ENCODE measurements around the gene KISS1R.
"Not testable (repeated sequence)": the region's sequence is repeated elsewhere in the genome, so short reads cannot be mapped to it uniquely, and the experiment has no call there.

Gene KISS1R

DNA sequence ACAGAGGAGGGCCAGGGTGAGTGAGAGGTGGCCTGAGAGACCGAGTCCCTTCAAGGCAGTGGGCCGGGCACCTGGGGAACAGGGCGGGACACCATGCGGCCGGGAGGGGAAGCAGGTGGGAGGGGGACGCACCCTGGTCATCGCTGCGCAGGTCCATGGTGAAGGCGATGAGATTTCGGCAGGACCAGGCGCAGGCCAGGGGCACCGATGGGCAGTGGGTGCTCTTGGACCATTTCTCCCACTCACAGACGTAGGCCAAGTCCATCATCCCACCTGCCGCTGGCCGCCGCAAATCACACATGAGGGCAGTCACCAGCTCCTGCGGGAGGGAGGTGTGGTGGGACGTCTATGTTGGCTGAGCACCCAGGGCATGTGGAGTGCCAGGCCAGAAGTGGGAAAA lies 26.3 kb upstream of the KISS1R start:
- Histone ChIP-seq H3K9ac (ENCODE audit: low read length) (no peak overlapping the region), H3K36me3 (replicated peaks; ENCODE audit: insufficient read depth, low read length) (no peaks in the 10 kb centered on the region), H3F3A (ENCODE audit: insufficient read depth, low read length) (no peaks in the 10 kb centered on the region), H2AFZ (ENCODE audit: low read length) (no peak overlapping the region), H3K27me3 (replicated peaks; ENCODE audit: insufficient read depth, low read length) (no peaks in the 10 kb centered on the region), H3K4me3 (ENCODE audit: low read length) (no peak overlapping the region), H3K4me1 (ENCODE audit: low read length) (no peaks in the 10 kb centered on the region), H3K9me2 (replicated peaks; ENCODE audit: insufficient read depth, low read length) (no peaks in the 10 kb centered on the region), H3K9me3 (replicated peaks; ENCODE audit: insufficient read depth, low read length) (no peaks in the 10 kb centered on the region), H3K4me2 (ENCODE audit: low read depth, low read length) (no peak overlapping the region), H3K79me2 (ENCODE audit: low read length) (peaks cover 31% of the 10 kb centered on the region), H4K20me1 (ENCODE audit: insufficient read depth, low read length) (no peaks in the 10 kb centered on the region; the same call in 1 of the 2 replicates), H3K27ac (ENCODE audit: low read length) (no peak overlapping the region)
- no peak for DNase-seq
- no peak for TF ChIP-seq EZH2phosphoT487 (IDR thresholded peaks at IDR 0.05; ENCODE audit: low read length)
- TF ChIP-seq, protein P1, sequence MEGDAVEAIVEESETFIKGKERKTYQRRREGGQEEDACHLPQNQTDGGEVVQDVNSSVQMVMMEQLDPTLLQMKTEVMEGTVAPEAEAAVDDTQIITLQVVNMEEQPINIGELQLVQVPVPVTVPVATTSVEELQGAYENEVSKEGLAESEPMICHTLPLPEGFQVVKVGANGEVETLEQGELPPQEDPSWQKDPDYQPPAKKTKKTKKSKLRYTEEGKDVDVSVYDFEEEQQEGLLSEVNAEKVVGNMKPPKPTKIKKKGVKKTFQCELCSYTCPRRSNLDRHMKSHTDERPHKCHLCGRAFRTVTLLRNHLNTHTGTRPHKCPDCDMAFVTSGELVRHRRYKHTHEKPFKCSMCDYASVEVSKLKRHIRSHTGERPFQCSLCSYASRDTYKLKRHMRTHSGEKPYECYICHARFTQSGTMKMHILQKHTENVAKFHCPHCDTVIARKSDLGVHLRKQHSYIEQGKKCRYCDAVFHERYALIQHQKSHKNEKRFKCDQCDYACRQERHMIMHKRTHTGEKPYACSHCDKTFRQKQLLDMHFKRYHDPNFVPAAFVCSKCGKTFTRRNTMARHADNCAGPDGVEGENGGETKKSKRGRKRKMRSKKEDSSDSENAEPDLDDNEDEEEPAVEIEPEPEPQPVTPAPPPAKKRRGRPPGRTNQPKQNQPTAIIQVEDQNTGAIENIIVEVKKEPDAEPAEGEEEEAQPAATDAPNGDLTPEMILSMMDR (IDR thresholded peaks at IDR 0.05; ENCODE audit: low read length): no peak
- TF ChIP-seq EZH2 (optimal IDR thresholded peaks at IDR 0.05; ENCODE audit: low read depth, low read length): no peak

DNA sequence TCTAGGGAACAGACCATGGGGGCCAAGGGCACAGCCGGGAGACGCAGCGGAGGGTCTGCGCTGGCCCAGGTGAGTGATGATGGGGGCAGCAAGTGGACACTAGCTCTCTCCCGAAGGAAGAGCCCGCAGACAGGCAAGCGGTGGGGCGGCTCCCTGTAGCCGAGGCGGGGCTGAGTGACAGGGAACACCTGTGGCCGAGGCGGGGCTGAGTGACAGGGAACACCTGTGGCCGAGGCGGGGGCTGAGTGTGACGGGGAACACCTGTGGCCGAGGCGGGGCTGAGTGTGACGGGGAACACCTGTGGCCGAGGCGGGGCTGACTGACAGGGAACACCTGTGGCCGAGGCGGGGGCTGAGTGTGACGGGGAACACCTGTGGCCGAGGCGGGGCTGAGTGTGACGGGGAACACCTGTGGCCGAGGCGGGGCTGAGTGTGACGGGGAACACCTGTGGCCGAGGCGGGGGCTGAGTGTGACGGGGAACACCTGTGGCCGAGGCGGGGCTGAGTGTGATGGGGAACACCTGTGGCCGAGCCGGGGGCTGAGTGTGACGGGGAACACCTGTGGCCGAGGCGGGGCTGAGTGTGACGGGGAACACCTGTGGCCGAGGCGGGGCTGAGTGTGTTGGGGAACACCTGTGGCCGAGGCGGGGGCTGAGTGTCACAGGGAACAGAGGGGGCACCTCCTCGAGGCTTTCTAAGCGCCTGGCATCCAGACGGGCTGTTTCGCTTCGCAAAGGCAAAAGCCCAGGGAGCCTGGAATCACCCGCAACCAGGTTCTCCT lies 25.5 kb upstream of the KISS1R start:
- H3K4me1 ChIP-seq (ENCODE audit: low read length); DNase-seq; H4K20me1 ChIP-seq (ENCODE audit: insufficient read depth, low read length); H3K27me3 ChIP-seq (replicated peaks; ENCODE audit: insufficient read depth, low read length); H3F3A ChIP-seq (ENCODE audit: insufficient read depth, low read length); H3K9me3 ChIP-seq (replicated peaks; ENCODE audit: insufficient read depth, low read length); H3K36me3 ChIP-seq (replicated peaks; ENCODE audit: insufficient read depth, low read length); H3K27ac ChIP-seq (ENCODE audit: low read length); H3K9me2 ChIP-seq (replicated peaks; ENCODE audit: insufficient read depth, low read length); H2AFZ ChIP-seq (ENCODE audit: low read length): not testable (repeated sequence)
- peak overlapping the region; percentile 74; the same call in 1 of the 2 replicates for H3K4me2 ChIP-seq (ENCODE audit: low read depth, low read length)
- peak overlapping the region; percentile 93; the same call in 1 of the 2 replicates for H3K9ac ChIP-seq (ENCODE audit: low read length)
- peaks cover 31% of the 10 kb centered on the region for H3K79me2 ChIP-seq (ENCODE audit: low read length)
- peak overlapping the region; percentile 94 for H3K4me3 ChIP-seq (ENCODE audit: low read length)

DNA sequence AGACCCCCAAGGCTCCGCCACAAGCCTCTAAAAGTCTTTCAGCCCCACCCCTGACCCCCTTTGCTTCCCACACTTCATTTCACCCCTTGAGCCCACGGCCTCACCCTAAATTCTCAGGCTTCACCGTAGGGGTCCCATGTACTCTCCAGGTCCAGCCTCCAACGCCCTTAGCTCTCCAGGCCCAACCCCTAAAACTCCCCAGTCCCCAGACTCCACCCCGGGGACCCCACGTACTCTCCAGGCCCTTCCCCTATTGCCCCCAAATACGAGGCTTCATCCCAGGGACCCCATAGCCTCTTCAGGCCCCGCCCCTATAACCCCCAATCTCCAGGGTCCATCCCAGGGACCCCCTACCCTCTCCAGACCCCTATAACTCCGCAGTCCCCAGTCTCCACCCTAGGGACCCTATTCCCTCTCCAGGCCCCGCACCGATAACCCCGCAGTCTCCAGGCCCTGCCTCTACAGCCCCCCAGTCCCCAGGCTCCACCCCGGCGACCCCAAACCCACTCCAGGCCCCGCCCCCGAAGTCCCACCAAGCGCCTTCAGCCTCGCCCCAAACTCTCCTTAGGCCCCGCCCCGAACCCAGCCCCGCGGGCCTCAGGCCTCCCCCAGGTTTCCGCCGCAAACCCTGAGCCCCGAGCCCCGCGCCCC lies 24.8 kb upstream of the KISS1R start:
- TF ChIP-seq EZH2 (optimal IDR thresholded peaks at IDR 0.05; ENCODE audit: low read depth, low read length) (no peak), EZH2phosphoT487 (IDR thresholded peaks at IDR 0.05; ENCODE audit: low read length) (no peak)
- TF ChIP-seq, protein P1 (IDR thresholded peaks at IDR 0.05; ENCODE audit: low read length): no peak
- H3K36me3 ChIP-seq (replicated peaks; ENCODE audit: insufficient read depth, low read length): no peaks in the 10 kb centered on the region
- H3K9me3 ChIP-seq (replicated peaks; ENCODE audit: insufficient read depth, low read length): no peaks in the 10 kb centered on the region
- peak overlapping the region; percentile 49; the same call in 1 of the 2 replicates for H2AFZ ChIP-seq (ENCODE audit: low read length)
- H3K79me2 ChIP-seq (ENCODE audit: low read length): peaks cover 31% of the 10 kb centered on the region
- H4K20me1 ChIP-seq (ENCODE audit: insufficient read depth, low read length): no peaks in the 10 kb centered on the region; the same call in 1 of the 2 replicates
- no peaks in the 10 kb centered on the region for H3K27me3 ChIP-seq (replicated peaks; ENCODE audit: insufficient read depth, low read length)
- H3K4me3 ChIP-seq (ENCODE audit: low read length): peak overlapping the region; percentile 94
- H3F3A ChIP-seq (ENCODE audit: insufficient read depth, low read length): no peaks in the 10 kb centered on the region
- peak overlapping the region; percentile 74 for H3K4me2 ChIP-seq (ENCODE audit: low read depth, low read length)
- DNase-seq: peak; percentile 37
- H3K9ac ChIP-seq (ENCODE audit: low read length): peak overlapping the region; percentile 93
- H3K4me1 ChIP-seq (ENCODE audit: low read length): no peaks in the 10 kb centered on the region
- no peaks in the 10 kb centered on the region for H3K9me2 ChIP-seq (replicated peaks; ENCODE audit: insufficient read depth, low read length)
- H3K27ac ChIP-seq (ENCODE audit: low read length): no peak overlapping the region
